ENCODE results near the gene ARL15. TPM values are rescaled to one million over a fixed set of nuclear protein-coding genes. Genes with fewer than 3 reads are reported as not detected.

The ARL15 gene
- total RNA-seq, 1 donor from 2014 or later = 29.5 TPM

- Histone ChIP-seq H3K36me3 (no peaks in the 10 kb centered on the region), H3K9me3 (no peaks in the 10 kb centered on the region), H3K27me3 (no peaks in the 10 kb centered on the region), H3K4me1 (no peaks in the 10 kb centered on the region), H3K27ac (no peak overlapping the region), H3K4me3 (no peak overlapping the region)
- ATAC-seq (no peak), DNase-seq (no peak)
- intact Hi-C loops (cut with DNase I) = no loop called here
- no peak for TF ChIP-seq CTCF (IDR thresholded peaks at IDR 0.05)
Observed at GRCh38 chr5:53922508-53923498, 387.6 kb downstream of the ARL15 start.

- Histone ChIP-seq H3K4me1 (no peaks in the 10 kb centered on the region), H3K4me3 (no peak overlapping the region), H3K9me3 (no peaks in the 10 kb centered on the region), H3K36me3 (no peaks in the 10 kb centered on the region), H3K27ac (no peak overlapping the region), H3K27me3 (no peaks in the 10 kb centered on the region)
- no peak for TF ChIP-seq CTCF (IDR thresholded peaks at IDR 0.05)
- ATAC-seq (no peak), DNase-seq (no peak)
- intact Hi-C loops (cut with DNase I) = no loop called here
Observed at GRCh38 chr5:53917826-53918225, 392.5 kb downstream of the ARL15 start.

- H3K9me3 ChIP-seq = no peaks in the 10 kb centered on the region
- H3K36me3 ChIP-seq = no peaks in the 10 kb centered on the region
- ATAC-seq (no peak), DNase-seq (no peak)
- TF ChIP-seq CTCF (IDR thresholded peaks at IDR 0.05) = no peak
- no peaks in the 10 kb centered on the region for H3K4me1 ChIP-seq
- H3K27me3 ChIP-seq = no peaks in the 10 kb centered on the region
- H3K4me3 ChIP-seq = no peak overlapping the region
- intact Hi-C loops (cut with DNase I) = no loop called here
- H3K27ac ChIP-seq = no peak overlapping the region
Observed at GRCh38 chr5:53917095-53917494, 393.3 kb downstream of the ARL15 start.

GRCh38 chr5:53915120-53915519, 395.3 kb downstream of the ARL15 start:
- Histone ChIP-seq H3K4me1 (no peaks in the 10 kb centered on the region), H3K36me3 (no peaks in the 10 kb centered on the region), H3K9me3 (no peaks in the 10 kb centered on the region), H3K27ac (no peak overlapping the region), H3K27me3 (no peaks in the 10 kb centered on the region), H3K4me3 (no peak overlapping the region)
- no peak for ATAC-seq
- no peak for TF ChIP-seq CTCF (IDR thresholded peaks at IDR 0.05)
- DNase-seq = no peak
- intact Hi-C loops (cut with DNase I) = no loop called here

- ATAC-seq = peak; percentile 49
- TF ChIP-seq CTCF (IDR thresholded peaks at IDR 0.05) = no peak
- H3K27ac ChIP-seq = no peak overlapping the region
- no peaks in the 10 kb centered on the region for H3K9me3 ChIP-seq
- H3K4me1 ChIP-seq = no peaks in the 10 kb centered on the region
- no peaks in the 10 kb centered on the region for H3K36me3 ChIP-seq
- intact Hi-C loops (cut with DNase I) = no loop called here
- no peak overlapping the region for H3K4me3 ChIP-seq
- DNase-seq = no peak
- H3K27me3 ChIP-seq = no peaks in the 10 kb centered on the region
Observed at GRCh38 chr5:53913941-53914340, 396.4 kb downstream of the ARL15 start.
